HepG2 (cell line): ENCODE measurements around the gene GRK5. TPM values are rescaled to one million over a fixed set of nuclear protein-coding genes. Genes with fewer than 3 reads are reported as not detected.

Experiments
- ARID2 ChIP-seq: sonication (generic); formaldehyde crosslinking; IDR thresholded peaks from 2 replicates; pipeline ENCODE4 v1.8.1; 2022; ENCODE audit warnings: mild to moderate bottlenecking, missing genetic modification reagents, borderline replicate concordance
- CBX5 ChIP-seq: sonication (generic); formaldehyde crosslinking; IDR thresholded peaks from 2 replicates; pipeline ENCODE4 v1.4.0; 2020; ENCODE audit warnings: missing genetic modification reagents, borderline replicate concordance
- GATAD1 ChIP-seq: IDR thresholded peaks from 2 replicates; pipeline ENCODE4 v1.6.1; 2016; ENCODE audit warnings: missing genetic modification reagents, missing compliant biosample characterization
- HNF4G ChIP-seq, 2 experiments: sonication (generic) in 1 of 2; formaldehyde crosslinking in 1 of 2; IDR thresholded peaks; 2 replicates each; pipeline versions ENCODE4 v1.4.0 to v1.6.1; 2011 to 2020; ENCODE audit warnings: borderline replicate concordance in 2 of 2, low read depth in 2 of 2, mild to moderate bottlenecking in 2 of 2, low read length in 1 of 2, missing genetic modification reagents in 1 of 2, moderate library complexity in 1 of 2
- HNRNPK ChIP-seq: fragments of 200-400 bp; formaldehyde crosslinking; IDR thresholded peaks from 2 replicates; pipeline ENCODE4 v1.6.1; 2018; ENCODE audit warnings: low read length, low read depth, moderate library complexity, mild to moderate bottlenecking; ENCODE audit not compliant: poor library complexity, severe bottlenecking
- IKZF1 ChIP-seq: fragments of 450-650 bp; IDR thresholded peaks from 2 replicates; pipeline ENCODE4 v1.7.1; 2016
- IKZF5 ChIP-seq: IDR thresholded peaks from 2 replicates; pipeline ENCODE4 v1.6.1; 2018; ENCODE audit warnings: missing genetic modification reagents, mild to moderate bottlenecking, missing compliant biosample characterization
- MED13 ChIP-seq: sonication (generic); formaldehyde crosslinking; IDR thresholded peaks from 2 replicates; pipeline ENCODE4 v1.5.0; 2020; ENCODE audit warnings: missing genetic modification reagents
- NCOR1 ChIP-seq: fragments of 200-600 bp; sonication (generic); IDR thresholded peaks from 2 replicates; pipeline ENCODE4 v1.7.0; 2017; ENCODE audit warnings: antibody characterized with exemption, low read length, borderline replicate concordance
- SOX5 ChIP-seq: IDR thresholded peaks from 2 replicates; pipeline ENCODE4 v1.6.1; 2016; ENCODE audit warnings: borderline replicate concordance
- ZFP1 ChIP-seq: IDR thresholded peaks from 2 replicates; pipeline ENCODE4 v1.6.1; 2016
- ZNF510 ChIP-seq: sonication (generic); formaldehyde crosslinking; IDR thresholded peaks from 2 replicates; pipeline ENCODE4 v1.4.0; 2020; ENCODE audit warnings: low read depth, mild to moderate bottlenecking, missing genetic modification reagents
- polyA plus RNA-seq, 8 experiments: library from polyadenylated mRNA; depleted of rRNA in 3 of 8; stranded (reverse) in 7 of 8; unstranded in 1 of 8; fragments of >200 nt; fragmentation: Illumina TruSeq in 4 of 8; extraction: Trizol in 4 of 8; gene quantifications; 2 replicates each; pipeline versions ENCODE4 v1.2.1 to v1.2.3, GENCODE V29; 2011 to 2016; ENCODE audit warnings: low read depth in 4 of 8, missing spikeins in 1 of 8, mixed read lengths in 1 of 8; ENCODE audit not compliant: insufficient read depth in 1 of 8
- total RNA-seq, 5 experiments: library from RNA; depleted of rRNA; stranded (reverse); fragments of >200 nt; fragmentation: Illumina TruSeq; extraction: Trizol; gene quantifications; 2 replicates each; pipeline ENCODE4 v1.2.3, GENCODE V29; 2016; ENCODE audit warnings: low read depth in 1 of 5
- TF ChIP-seq, protein P1 (sequence below): sonication (generic); formaldehyde crosslinking; IDR thresholded peaks from 2 replicates; pipeline ENCODE4 v1.4.0; 2020; ENCODE audit warnings: mild to moderate bottlenecking, missing genetic modification reagents, borderline replicate concordance

Gene GRK5
- total and polyA plus RNA-seq, 2 of the 13 experiments (the other 11 are each of a cell fraction or from before 2014, with no cell fraction given) = 10.4 to 12.6 TPM

- TF ChIP-seq ZFP1 (CRISPR knock-in tag) (no peak; the same call in 1 of the 2 replicates), GATAD1 (CRISPR knock-in tag) (no peak), ZNF510 (CRISPR knock-in tag) (no peak), ARID2 (CRISPR knock-in tag) (no peak), HNRNPK (no peak), HNF4G (IDR thresholded peaks at IDR 0.05; ENCODE audit: borderline replicate concordance, low read depth, low read length) (peak; percentile 39; the same call in 1 of the 2 replicates), HNF4G (CRISPR knock-in tag; IDR thresholded peaks at IDR 0.05; ENCODE audit: borderline replicate concordance, low read depth) (no peak), NCOR1 (0 out of 2 replicates have a peak, but pooled peaks have one; percentile 38), IKZF1 (no peak), MED13 (CRISPR knock-in tag) (no peak), CBX5 (CRISPR knock-in tag) (peak; percentile 60; the same call in 1 of the 2 replicates), SOX5 (CRISPR knock-in tag) (peak; percentile 81; the same call in 1 of the 2 replicates), IKZF5 (CRISPR knock-in tag) (peak; percentile 98)
- TF ChIP-seq, protein P1, sequence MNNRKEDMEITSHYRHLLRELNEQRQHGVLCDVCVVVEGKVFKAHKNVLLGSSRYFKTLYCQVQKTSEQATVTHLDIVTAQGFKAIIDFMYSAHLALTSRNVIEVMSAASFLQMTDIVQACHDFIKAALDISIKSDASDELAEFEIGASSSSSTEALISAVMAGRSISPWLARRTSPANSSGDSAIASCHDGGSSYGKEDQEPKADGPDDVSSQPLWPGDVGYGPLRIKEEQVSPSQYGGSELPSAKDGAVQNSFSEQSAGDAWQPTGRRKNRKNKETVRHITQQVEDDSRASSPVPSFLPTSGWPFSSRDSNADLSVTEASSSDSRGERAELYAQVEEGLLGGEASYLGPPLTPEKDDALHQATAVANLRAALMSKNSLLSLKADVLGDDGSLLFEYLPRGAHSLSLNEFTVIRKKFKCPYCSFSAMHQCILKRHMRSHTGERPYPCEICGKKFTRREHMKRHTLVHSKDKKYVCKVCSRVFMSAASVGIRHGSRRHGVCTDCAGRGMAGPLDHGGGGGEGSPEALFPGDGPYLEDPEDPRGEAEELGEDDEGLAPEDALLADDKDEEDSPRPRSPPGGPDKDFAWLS = 0 out of 2 replicates have a peak, but pooled peaks have one; percentile 69
- TF ChIP-seq, all 625 proteins: peak for 154
Measured at GRCh38 chr10:119498889-119499676, 291.7 kb downstream of the GRK5 start (continued).
